A549 (cell line): Measurements from ENCODE around the gene MEIS1.

Experiments used
- CEBPB ChIP-seq, 2 experiments: fragments of >200 bp in 1 of 2; sonication (Bioruptor Twin) in 1 of 2; formaldehyde crosslinking in 1 of 2; IDR thresholded peaks; 2 replicates each; pipeline ENCODE4 v1.6.1; 2012 to 2016
- CTCF ChIP-seq: fragments of >200 bp; sonication (Bioruptor Twin); formaldehyde crosslinking; IDR thresholded peaks from 3 replicates; pipeline ENCODE4 v1.5.1; 2016
- HEYL ChIP-seq: fragments of 250-450 bp; sonication (Bioruptor Pico); IDR thresholded peaks from 2 replicates; pipeline ENCODE4 v1.8.0; 2021; ENCODE audit warnings: mild to moderate bottlenecking, moderate library complexity
- POLR2A ChIP-seq: IDR thresholded peaks from 2 replicates; pipeline ENCODE4 v1.6.1; 2012; ENCODE audit warnings: mild to moderate bottlenecking, low read length
- RNF2 ChIP-seq: fragments of 200-600 bp; sonication (generic); IDR thresholded peaks from 2 replicates; pipeline ENCODE4 v1.6.1; 2016; ENCODE audit warnings: low read depth, mild to moderate bottlenecking, antibody characterized with exemption, moderate library complexity, borderline replicate concordance
- TF ChIP-seq, protein P1 (sequence below): fragments of 150-350 bp; IDR thresholded peaks from 2 replicates; pipeline ENCODE4 v1.6.1; 2014; ENCODE audit warnings: low read depth, mild to moderate bottlenecking, low read length

- TF ChIP-seq POLR2A (no peak), CTCF (no peak), HEYL (CRISPR knock-in tag) (no peak), CEBPB (IDR thresholded peaks at IDR 0.05) (peak; percentile 49 to 52; a peak in 2 of 4 replicates), RNF2 (no peak)
- TF ChIP-seq, protein P1, sequence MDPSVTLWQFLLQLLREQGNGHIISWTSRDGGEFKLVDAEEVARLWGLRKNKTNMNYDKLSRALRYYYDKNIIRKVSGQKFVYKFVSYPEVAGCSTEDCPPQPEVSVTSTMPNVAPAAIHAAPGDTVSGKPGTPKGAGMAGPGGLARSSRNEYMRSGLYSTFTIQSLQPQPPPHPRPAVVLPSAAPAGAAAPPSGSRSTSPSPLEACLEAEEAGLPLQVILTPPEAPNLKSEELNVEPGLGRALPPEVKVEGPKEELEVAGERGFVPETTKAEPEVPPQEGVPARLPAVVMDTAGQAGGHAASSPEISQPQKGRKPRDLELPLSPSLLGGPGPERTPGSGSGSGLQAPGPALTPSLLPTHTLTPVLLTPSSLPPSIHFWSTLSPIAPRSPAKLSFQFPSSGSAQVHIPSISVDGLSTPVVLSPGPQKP = no peak
Measured at GRCh38 chr2:66532972-66533868, 98.3 kb downstream of the MEIS1 start.
